AG10803 (cell line): ENCODE data around the gene SLC9A9.

Experiments
- DNase-seq: peaks from one replicate; pipeline ENCODE4 v3.0.0; 2010; ENCODE audit warnings: low read depth
- H3K4me3 ChIP-seq: 2 replicates; pipeline ENCODE4 v1.5.1; 2011; ENCODE audit warnings: mild to moderate bottlenecking, low read length, control low read depth
- CTCF ChIP-seq: conservative IDR thresholded peaks from 2 replicates; pipeline ENCODE4 v1.5.1; 2011; ENCODE audit warnings: mild to moderate bottlenecking, low read length, control low read depth, inconsistent platforms

SLC9A9 gene

GRCh38 chr3:143295201-143296080, 552.8 kb downstream of the SLC9A9 start:
- TF ChIP-seq CTCF: no peak
- no peak overlapping the region for H3K4me3 ChIP-seq
- DNase-seq: no peak

DNA sequence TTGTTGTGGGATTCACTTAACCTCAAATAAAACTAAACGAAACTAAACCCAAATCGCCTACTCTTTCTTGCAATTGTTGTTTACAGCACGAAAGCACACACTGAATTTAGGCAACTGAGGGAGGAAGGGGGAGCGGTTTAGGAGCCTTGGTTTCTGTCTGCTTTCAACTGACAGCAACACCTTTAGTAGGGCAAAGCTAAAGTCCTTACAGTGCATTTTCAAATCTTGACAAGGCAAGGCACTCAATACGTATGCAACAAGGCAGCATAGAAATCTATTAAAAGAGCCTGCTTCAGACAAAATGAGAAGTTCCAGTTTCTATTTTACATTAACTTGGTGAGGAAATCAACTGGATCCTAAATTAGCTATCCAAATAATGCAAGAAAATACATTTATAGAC, 554.1 kb downstream of the SLC9A9 start:
- DNase-seq: no peak
- no peak for TF ChIP-seq CTCF
- H3K4me3 ChIP-seq: no peak overlapping the region

DNA sequence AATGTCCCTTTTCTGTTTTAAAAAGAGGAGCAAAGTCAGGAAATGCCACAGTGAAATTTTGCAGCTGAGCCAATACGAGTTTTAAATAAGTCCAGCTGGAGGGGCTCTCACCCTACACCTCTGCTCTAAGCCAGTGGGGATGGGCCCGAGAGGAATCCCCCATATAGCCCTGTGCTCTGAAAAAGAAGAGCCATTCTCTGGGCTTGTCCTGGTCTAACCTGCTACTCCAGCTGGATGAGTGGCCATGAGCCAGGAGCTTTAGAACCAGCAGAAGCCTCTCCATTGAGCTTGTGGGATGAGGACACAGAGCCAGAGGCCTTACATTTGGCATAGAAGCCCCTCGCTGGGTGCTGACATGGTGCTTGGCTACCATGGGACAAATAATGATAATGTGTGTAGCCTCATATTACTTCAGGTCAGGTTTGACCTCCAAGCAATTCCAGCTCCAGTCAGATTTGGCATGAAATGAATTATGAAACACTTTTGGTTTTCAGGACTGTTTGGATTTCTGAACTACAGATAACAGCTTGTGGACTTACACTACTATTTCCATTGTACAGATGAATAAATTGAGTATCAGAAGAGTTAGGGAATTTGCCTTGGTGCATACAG, 556.3 kb downstream of the SLC9A9 start:
- no peak for TF ChIP-seq CTCF
- H3K4me3 ChIP-seq: no peak overlapping the region
- no peak for DNase-seq

DNA sequence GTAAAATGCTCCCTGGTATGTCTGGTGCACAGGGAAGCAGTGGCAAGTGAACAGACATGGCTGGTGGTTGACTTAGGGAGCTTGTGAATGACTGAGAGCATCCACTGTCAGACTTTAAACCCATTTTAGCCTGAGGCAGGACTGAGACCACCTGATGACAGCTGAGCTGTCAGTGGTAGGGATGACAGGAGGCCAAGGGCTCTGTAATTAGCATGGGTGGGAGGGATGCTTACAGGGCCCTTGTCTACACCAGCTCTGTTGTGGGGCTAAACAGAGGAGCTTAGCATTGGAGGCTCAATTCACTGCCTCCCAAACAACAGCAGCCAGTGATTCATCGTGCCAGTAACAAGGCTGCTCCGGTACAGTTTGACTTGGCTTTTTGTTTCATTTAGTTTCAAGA, 559.3 kb downstream of the SLC9A9 start:
- no peak for TF ChIP-seq CTCF
- no peak for DNase-seq
- no peak overlapping the region for H3K4me3 ChIP-seq

DNA sequence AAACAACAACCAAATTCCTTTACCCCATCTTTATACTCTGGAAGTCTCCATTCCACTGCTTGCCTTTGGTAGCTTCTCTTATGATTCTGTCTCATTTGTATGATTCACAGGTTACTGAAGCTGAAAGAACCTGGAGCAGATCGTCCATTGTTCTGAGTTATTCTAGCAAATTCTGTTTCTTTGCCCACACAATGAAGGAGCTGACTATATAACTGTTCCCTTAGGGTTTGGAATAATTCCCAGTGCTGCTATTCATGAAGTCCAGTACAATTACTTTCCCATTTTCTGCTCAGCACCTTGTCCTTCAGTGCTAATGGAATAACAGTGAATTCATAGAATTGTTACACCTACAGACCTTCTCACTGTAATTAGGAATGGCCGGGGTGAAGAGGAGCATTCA, 560.9 kb downstream of the SLC9A9 start:
- TF ChIP-seq CTCF: no peak
- no peak overlapping the region for H3K4me3 ChIP-seq

DNA sequence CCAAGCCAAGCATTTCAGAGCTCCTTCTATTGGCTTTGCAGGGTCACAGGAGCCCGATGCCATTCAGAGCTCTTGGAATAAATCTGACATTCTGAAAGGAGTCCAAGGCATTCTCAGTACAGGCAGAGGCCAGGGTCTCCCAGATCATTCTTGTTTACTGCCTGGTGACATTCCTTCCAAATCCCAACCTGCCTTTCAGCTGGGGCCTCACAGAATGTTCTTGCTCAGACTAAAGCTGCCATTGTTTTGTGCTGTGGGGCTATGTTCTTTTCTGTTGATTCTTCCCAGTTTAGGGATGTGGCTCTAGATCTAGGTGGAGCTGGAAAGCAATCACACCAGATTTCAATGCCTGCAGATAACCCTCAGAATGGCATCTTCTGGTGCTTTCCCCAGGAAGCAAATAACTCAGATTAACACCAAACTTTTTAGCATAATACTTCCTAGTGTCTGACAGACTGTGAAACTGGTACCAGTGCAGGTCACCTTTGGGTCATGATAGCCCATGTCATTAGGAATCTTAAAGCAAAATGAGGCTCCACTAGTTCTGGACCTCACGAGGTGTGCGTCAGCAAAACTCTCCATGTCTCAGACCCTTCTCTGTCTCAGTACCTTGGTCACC, 561.8 kb downstream of the SLC9A9 start:
- no peak overlapping the region for H3K4me3 ChIP-seq
- TF ChIP-seq CTCF: no peak
- no peak for DNase-seq

More for the DNA sequence above, 560.9 kb downstream of the SLC9A9 start:
- no peak for DNase-seq
